Loucy (cell line): ENCODE results near the gene PMEL.
"Not testable (repeated sequence)": the region's sequence is repeated elsewhere in the genome, so short reads cannot be mapped to it uniquely, and the experiment has no call there.

Experiments
- H2AFZ ChIP-seq: fragments of 200-600 bp; sonication (generic); 2 replicates; pipeline ENCODE4 v1.6.0; 2016; ENCODE audit warnings: antibody characterized with exemption, mild to moderate bottlenecking, low read length, moderate library complexity
- H3F3A ChIP-seq: fragments of 200-600 bp; 2 replicates; pipeline ENCODE4 v1.6.0; 2016; ENCODE audit warnings: antibody characterized with exemption, low read depth, mild to moderate bottlenecking
- H3K27me3 ChIP-seq: fragments of 200-600 bp; sonication (generic); 2 replicates; pipeline ENCODE4 v1.6.1; 2014; ENCODE audit warnings: low read length, mild to moderate bottlenecking; ENCODE audit not compliant: insufficient read depth, poor library complexity, severe bottlenecking
- H3K36me3 ChIP-seq: fragments of 200-600 bp; sonication (generic); 2 replicates; pipeline ENCODE4 v1.6.1; 2016; ENCODE audit warnings: low read length; ENCODE audit not compliant: insufficient read depth
- H3K4me1 ChIP-seq: fragments of 200-600 bp; sonication (generic); 2 replicates; pipeline ENCODE4 v1.5.1; 2014; ENCODE audit warnings: low read length, mild to moderate bottlenecking; ENCODE audit not compliant: insufficient read depth, poor library complexity, severe bottlenecking
- H3K4me2 ChIP-seq: fragments of 200-600 bp; sonication (generic); 2 replicates; pipeline ENCODE4 v1.6.0; 2014; ENCODE audit warnings: antibody characterized with exemption, low read length, low read depth, mild to moderate bottlenecking; ENCODE audit not compliant: poor library complexity, severe bottlenecking
- H3K4me3 ChIP-seq: fragments of 200-600 bp; sonication (generic); 2 replicates; pipeline ENCODE4 v1.5.1; 2014; ENCODE audit warnings: low read length, mild to moderate bottlenecking, mixed read lengths; ENCODE audit not compliant: poor library complexity, severe bottlenecking
- H3K79me2 ChIP-seq: fragments of 200-600 bp; sonication (generic); 2 replicates; pipeline ENCODE4 v1.6.1; 2014; ENCODE audit warnings: low read length; ENCODE audit not compliant: insufficient read depth
- H3K9ac ChIP-seq: fragments of 200-600 bp; sonication (generic); 2 replicates; pipeline ENCODE4 v1.6.0; 2014; ENCODE audit warnings: mild to moderate bottlenecking, low read depth, low read length, moderate library complexity; ENCODE audit not compliant: poor library complexity, severe bottlenecking
- H3K9me2 ChIP-seq: fragments of 200-600 bp; sonication (generic); replicated peaks from 2 replicates; pipeline ENCODE4 v1.6.1; 2016; ENCODE audit warnings: low read depth, low read length, mixed read lengths
- H3K9me3 ChIP-seq: fragments of 200-600 bp; sonication (generic); 2 replicates; pipeline ENCODE4 v1.6.1; 2014; ENCODE audit warnings: mild to moderate bottlenecking, antibody characterized with exemption, low read length, low read depth; ENCODE audit not compliant: insufficient read depth
- H4K20me1 ChIP-seq: fragments of 200-600 bp; sonication (generic); 2 replicates; pipeline ENCODE4 v1.6.0; 2014; ENCODE audit warnings: antibody characterized with exemption, low read length, mild to moderate bottlenecking; ENCODE audit not compliant: insufficient read depth, poor library complexity, severe bottlenecking
- CTCF ChIP-seq: fragments of 200-600 bp; sonication (generic); conservative IDR thresholded peaks from 2 replicates; pipeline ENCODE4 v1.5.1; 2014; ENCODE audit warnings: mild to moderate bottlenecking, antibody characterized with exemption, low read length
- EZH2phosphoT487 ChIP-seq: fragments of 200-600 bp; IDR thresholded peaks from 2 replicates; pipeline ENCODE4 v1.6.1; 2018; ENCODE audit warnings: antibody characterized with exemption, mild to moderate bottlenecking, moderate library complexity, borderline replicate concordance

PMEL gene

DNA sequence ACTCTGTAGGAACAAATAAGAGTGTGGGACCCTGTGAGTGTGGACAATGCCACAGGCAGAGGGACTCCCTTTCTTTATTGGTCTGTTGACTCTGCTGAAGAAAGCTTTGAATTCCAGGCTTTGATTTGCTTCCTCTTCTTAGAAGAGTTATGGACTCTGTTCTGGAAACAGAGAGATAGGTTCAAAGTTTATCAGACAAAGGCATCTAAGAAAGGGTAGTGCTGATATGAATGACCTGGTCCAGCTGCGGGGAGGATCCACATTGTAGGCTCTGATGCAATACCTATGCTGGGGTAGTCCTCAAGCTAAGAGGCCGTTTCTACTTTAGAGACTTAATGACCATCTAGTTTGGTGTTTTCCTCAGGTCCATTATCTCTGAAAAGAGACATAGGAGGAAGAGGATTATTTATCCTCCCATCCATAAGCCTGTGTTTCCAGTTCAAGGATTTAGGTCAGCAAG is 44.3 kb upstream of the PMEL start:
- peaks cover 9% of the 10 kb centered on the region for H3K4me1 ChIP-seq
- TF ChIP-seq EZH2phosphoT487 (no peak), CTCF (no peak)
- H3K4me3 ChIP-seq = no peak overlapping the region
- no peaks in the 10 kb centered on the region for H3K9me3 ChIP-seq
- no peak overlapping the region for H2AFZ ChIP-seq
- H3K9ac ChIP-seq = no peak overlapping the region
- no peaks in the 10 kb centered on the region for H3K9me2 ChIP-seq
- H3K79me2 ChIP-seq = no peaks in the 10 kb centered on the region
- no peaks in the 10 kb centered on the region for H3K27me3 ChIP-seq
- H3F3A ChIP-seq = no peaks in the 10 kb centered on the region
- H4K20me1 ChIP-seq = no peaks in the 10 kb centered on the region
- H3K36me3 ChIP-seq = no peaks in the 10 kb centered on the region
- H3K4me2 ChIP-seq = no peak overlapping the region

GRCh38 chr12:56007564-56008559 is 42.0 kb upstream of the PMEL start:
- H4K20me1 ChIP-seq = no peaks in the 10 kb centered on the region
- H3K9ac ChIP-seq = peak overlapping the region; percentile 76
- H3K9me3 ChIP-seq = no peaks in the 10 kb centered on the region
- H3K4me3 ChIP-seq = peak overlapping the region; percentile 71
- TF ChIP-seq EZH2phosphoT487 (no peak), CTCF (no peak)
- no peaks in the 10 kb centered on the region for H3K79me2 ChIP-seq
- no peaks in the 10 kb centered on the region for H3K36me3 ChIP-seq
- peaks cover 9% of the 10 kb centered on the region for H3K4me1 ChIP-seq
- no peaks in the 10 kb centered on the region for H3K27me3 ChIP-seq
- H3K9me2 ChIP-seq = no peaks in the 10 kb centered on the region
- H2AFZ ChIP-seq = peak overlapping the region; percentile 87
- H3K4me2 ChIP-seq = peak overlapping the region; percentile 68
- no peaks in the 10 kb centered on the region for H3F3A ChIP-seq

DNA sequence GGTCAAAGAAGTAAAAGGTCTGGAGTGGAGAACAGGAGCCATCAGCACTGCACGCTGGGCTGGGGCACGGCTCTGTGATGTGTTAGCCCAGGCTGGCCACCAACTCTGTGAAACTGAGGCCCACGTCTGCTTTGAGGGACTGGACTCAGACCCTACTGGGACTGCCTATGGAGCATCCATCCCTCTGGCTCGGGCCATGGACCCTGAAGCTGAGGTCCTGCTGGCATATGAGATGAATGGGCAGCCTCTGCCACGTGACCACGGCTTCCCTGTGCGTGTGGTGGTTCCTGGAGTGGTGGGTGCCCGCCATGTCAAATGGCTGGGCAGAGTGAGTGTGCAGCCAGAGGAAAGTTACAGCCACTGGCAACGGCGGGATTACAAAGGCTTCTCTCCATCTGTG is 38.4 kb upstream of the PMEL start:
- TF ChIP-seq CTCF = no peak
- no peak for TF ChIP-seq EZH2phosphoT487

GRCh38 chr12:56003376-56003775 is 37.5 kb upstream of the PMEL start:
- not testable (repeated sequence) for H3K4me1 ChIP-seq, H2AFZ ChIP-seq, H3F3A ChIP-seq, H3K9me3 ChIP-seq, H3K4me3 ChIP-seq, H3K36me3 ChIP-seq, H3K79me2 ChIP-seq, H4K20me1 ChIP-seq, H3K9me2 ChIP-seq, H3K9ac ChIP-seq, H3K27me3 ChIP-seq, H3K4me2 ChIP-seq

More for the DNA sequence above, 38.4 kb upstream of the PMEL start:
- Histone ChIP-seq H3K4me1 (peaks cover 9% of the 10 kb centered on the region), H3K9ac (no peak overlapping the region), H3K9me3 (no peaks in the 10 kb centered on the region), H3K36me3 (no peaks in the 10 kb centered on the region), H4K20me1 (no peaks in the 10 kb centered on the region), H3K79me2 (no peaks in the 10 kb centered on the region), H3K4me2 (no peak overlapping the region), H3F3A (no peaks in the 10 kb centered on the region), H3K9me2 (no peaks in the 10 kb centered on the region), H3K4me3 (no peak overlapping the region), H2AFZ (no peak overlapping the region), H3K27me3 (no peaks in the 10 kb centered on the region)
